ENCODE measurements around the gene ITGA1. TPM values are rescaled to one million over a fixed set of nuclear protein-coding genes. Genes with fewer than 3 reads are reported as not detected.

Gene ITGA1
- total RNA-seq, 1 experiment from 2014 or later, result 4.0 TPM

DNA sequence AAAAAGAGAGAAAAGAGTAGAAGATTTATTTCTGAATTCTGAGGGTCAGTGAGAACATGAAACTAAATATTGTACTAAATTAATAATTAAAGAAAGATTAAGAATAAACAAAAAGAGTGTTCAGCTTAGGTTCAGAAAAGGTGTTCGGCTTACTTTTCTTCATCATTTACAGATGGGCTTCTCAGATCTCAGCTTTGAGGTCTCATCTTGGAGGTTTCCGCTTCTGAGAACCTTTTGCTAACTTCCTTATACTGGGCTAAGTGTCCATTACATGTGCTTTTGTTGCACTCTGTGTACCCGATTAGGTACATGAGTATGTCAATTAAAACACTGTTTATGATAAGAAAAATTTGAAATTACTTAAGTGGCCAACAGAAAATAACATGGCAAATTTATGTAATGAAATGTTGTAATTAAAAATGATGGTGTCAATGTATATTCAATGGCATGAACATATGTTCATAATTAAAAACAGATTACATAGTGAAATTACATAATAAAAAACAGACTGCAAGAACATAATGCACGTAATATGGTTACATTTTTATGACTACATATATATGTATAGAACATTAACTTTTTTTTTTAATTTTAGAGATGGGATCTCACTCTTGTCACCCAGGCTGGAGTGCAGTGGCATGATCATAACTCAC lies 17.3 kb upstream of the ITGA1 start:
- intact Hi-C loops (cut with micrococcal nuclease; ENCODE audit: unreplicated experiment), result no loop called here
- Histone ChIP-seq H3K27ac (no peak overlapping the region), H4K20me1 (ENCODE audit: insufficient read depth) (no peaks in the 10 kb centered on the region), H3K4me3 (no peak overlapping the region), H3K4me2 (no peak overlapping the region), H3K79me2 (ENCODE audit: low read depth) (no peaks in the 10 kb centered on the region), H3K9me3 (ENCODE audit: insufficient read depth, low read depth) (no peaks in the 10 kb centered on the region), H2AFZ (no peak overlapping the region), H3K4me1 (replicated peaks; ENCODE audit: insufficient read depth) (no peaks in the 10 kb centered on the region), H3F3A (ENCODE audit: insufficient read depth, low read depth) (no peaks in the 10 kb centered on the region), H3K27me3 (ENCODE audit: insufficient read depth, low read depth) (no peaks in the 10 kb centered on the region), H3K36me3 (ENCODE audit: low read depth) (no peaks in the 10 kb centered on the region), H3K9me2 (ENCODE audit: insufficient read depth) (no peaks in the 10 kb centered on the region)
- DNase-seq, result no peak
- ChIA-PET POLR2A (ENCODE audit: unreplicated experiment) (no interaction called here), CTCF (no interaction called here)
- no TSS peak for BruUV-seq (replicated peaks)
- no peak for TF ChIP-seq CTCF (conservative IDR thresholded peaks at IDR 0.05)
- no peak for TF ChIP-seq EZH2 (IDR thresholded peaks at IDR 0.05; ENCODE audit: low read depth)

GRCh38 chr5:52771343-52772039 lies 16.2 kb upstream of the ITGA1 start:
- H3K4me1 ChIP-seq (replicated peaks; ENCODE audit: insufficient read depth), result no peaks in the 10 kb centered on the region
- no peak overlapping the region for H3K4me2 ChIP-seq
- H3K4me3 ChIP-seq, result no peak overlapping the region
- TF ChIP-seq EZH2 (IDR thresholded peaks at IDR 0.05; ENCODE audit: low read depth) (no peak), CTCF (conservative IDR thresholded peaks at IDR 0.05) (no peak)
- H3K9me3 ChIP-seq (ENCODE audit: insufficient read depth, low read depth), result no peaks in the 10 kb centered on the region
- DNase-seq, result no peak
- ChIA-PET CTCF (no interaction called here), POLR2A (ENCODE audit: unreplicated experiment) (no interaction called here)
- no peaks in the 10 kb centered on the region for H3K27me3 ChIP-seq (ENCODE audit: insufficient read depth, low read depth)
- H4K20me1 ChIP-seq (ENCODE audit: insufficient read depth), result no peaks in the 10 kb centered on the region
- H3K9me2 ChIP-seq (ENCODE audit: insufficient read depth), result no peaks in the 10 kb centered on the region
- H2AFZ ChIP-seq, result no peak overlapping the region
- H3K27ac ChIP-seq, result no peak overlapping the region
- no TSS peak for BruUV-seq (replicated peaks)
- no peaks in the 10 kb centered on the region for H3F3A ChIP-seq (ENCODE audit: insufficient read depth, low read depth)
- H3K79me2 ChIP-seq (ENCODE audit: low read depth), result no peaks in the 10 kb centered on the region
- no peaks in the 10 kb centered on the region for H3K36me3 ChIP-seq (ENCODE audit: low read depth)
- intact Hi-C loops (cut with micrococcal nuclease; ENCODE audit: unreplicated experiment), result no loop called here

- no TSS peak for BruUV-seq (replicated peaks)
- no peak for TF ChIP-seq CTCF (conservative IDR thresholded peaks at IDR 0.05)
- no peak for TF ChIP-seq EZH2 (IDR thresholded peaks at IDR 0.05; ENCODE audit: low read depth)
- Histone ChIP-seq H3K36me3 (ENCODE audit: low read depth) (no peaks in the 10 kb centered on the region), H4K20me1 (ENCODE audit: insufficient read depth) (no peaks in the 10 kb centered on the region), H3K4me2 (no peak overlapping the region), H3K27me3 (ENCODE audit: insufficient read depth, low read depth) (no peaks in the 10 kb centered on the region), H3K9me2 (ENCODE audit: insufficient read depth) (no peaks in the 10 kb centered on the region), H3F3A (ENCODE audit: insufficient read depth, low read depth) (no peaks in the 10 kb centered on the region), H3K4me3 (no peak overlapping the region), H3K9me3 (ENCODE audit: insufficient read depth, low read depth) (no peaks in the 10 kb centered on the region), H3K79me2 (ENCODE audit: low read depth) (no peaks in the 10 kb centered on the region), H2AFZ (no peak overlapping the region), H3K27ac (no peak overlapping the region), H3K4me1 (replicated peaks; ENCODE audit: insufficient read depth) (no peaks in the 10 kb centered on the region)
- no peak for DNase-seq
- intact Hi-C loops (cut with micrococcal nuclease; ENCODE audit: unreplicated experiment), result no loop called here
- ChIA-PET POLR2A (ENCODE audit: unreplicated experiment) (no interaction called here), CTCF (no interaction called here)
Observed at GRCh38 chr5:52772668-52773067, 15.0 kb upstream of the ITGA1 start.
